Measurements from ENCODE around the gene LSS. TPM values are rescaled to one million over a fixed set of nuclear protein-coding genes. Genes with fewer than 3 reads are reported as not detected.
A peak's percentile ranks its signal among the peaks of the same experiment; 100 is the strongest.

The LSS gene
- total RNA-seq, 1 experiment from 2014 or later, result 130 TPM

- DNase-seq (ENCODE audit: low spot score), result no peak
- no TSS peak for BruUV-seq (replicated peaks)
- no peaks in the 10 kb centered on the region for H3K36me3 ChIP-seq (ENCODE audit: insufficient read depth, low read length, poor library complexity, severe bottlenecking)
- CTCF ChIA-PET, result no interaction called here
- no peaks in the 10 kb centered on the region for H3K27me3 ChIP-seq (replicated peaks; ENCODE audit: insufficient read depth, low read depth, low read length, poor library complexity)
- peaks cover 5% of the 10 kb centered on the region for H3K4me1 ChIP-seq (ENCODE audit: insufficient read depth, low read length, poor library complexity, severe bottlenecking)
- POLR2A ChIA-PET (ENCODE audit: low non-redundant PET), result no interaction called here
- no peak for TF ChIP-seq CTCF (conservative IDR thresholded peaks at IDR 0.05; ENCODE audit: low read depth, low read length)
- TF ChIP-seq EZH2 (IDR thresholded peaks at IDR 0.05; ENCODE audit: borderline replicate concordance, low read depth, low read length, poor library complexity, severe bottlenecking), result no peak
- no peak overlapping the region for H3K27ac ChIP-seq (ENCODE audit: low read depth, low read length, poor library complexity, severe bottlenecking)
- intact Hi-C loops (cut with micrococcal nuclease; ENCODE audit: unreplicated experiment), result no loop called here
- no peaks in the 10 kb centered on the region for H3K9me3 ChIP-seq (ENCODE audit: low read depth, low read length, poor library complexity, severe bottlenecking)
- no peak overlapping the region for H3K4me3 ChIP-seq (ENCODE audit: low read depth, low read length, poor library complexity, severe bottlenecking)
Measured at GRCh38 chr21:46154155-46154954, 74.2 kb downstream of the LSS start.

GRCh38 chr21:46153247-46154154, 75.1 kb downstream of the LSS start:
- Histone ChIP-seq H3K27ac (ENCODE audit: low read depth, low read length, poor library complexity, severe bottlenecking) (peak overlapping the region; percentile 58), H3K9me3 (ENCODE audit: low read depth, low read length, poor library complexity, severe bottlenecking) (no peaks in the 10 kb centered on the region), H3K4me1 (ENCODE audit: insufficient read depth, low read length, poor library complexity, severe bottlenecking) (peaks cover 5% of the 10 kb centered on the region), H3K36me3 (ENCODE audit: insufficient read depth, low read length, poor library complexity, severe bottlenecking) (no peaks in the 10 kb centered on the region), H3K27me3 (replicated peaks; ENCODE audit: insufficient read depth, low read depth, low read length, poor library complexity) (no peaks in the 10 kb centered on the region), H3K4me3 (ENCODE audit: low read depth, low read length, poor library complexity, severe bottlenecking) (no peak overlapping the region)
- DNase-seq (ENCODE audit: low spot score), result peak; percentile 72
- intact Hi-C loops (cut with micrococcal nuclease; ENCODE audit: unreplicated experiment), result no loop called here
- POLR2A ChIA-PET (ENCODE audit: low non-redundant PET), result no interaction called here
- CTCF ChIA-PET, result interaction anchor here (0.7 to 1.5 kb wide), 4 partner anchors 9 to 71 kb away, joined by 3 to 9 read pairs (median 7); no protein-coding TSS in a partner anchor
- no TSS peak for BruUV-seq (replicated peaks)
- no peak for TF ChIP-seq EZH2 (IDR thresholded peaks at IDR 0.05; ENCODE audit: borderline replicate concordance, low read depth, low read length, poor library complexity, severe bottlenecking)
- peak; percentile 88 for TF ChIP-seq CTCF (conservative IDR thresholded peaks at IDR 0.05; ENCODE audit: low read depth, low read length)

- Histone ChIP-seq H3K27ac (ENCODE audit: low read depth, low read length, poor library complexity, severe bottlenecking) (no peak overlapping the region), H3K9me3 (ENCODE audit: low read depth, low read length, poor library complexity, severe bottlenecking) (no peaks in the 10 kb centered on the region), H3K4me3 (ENCODE audit: low read depth, low read length, poor library complexity, severe bottlenecking) (no peak overlapping the region), H3K36me3 (ENCODE audit: insufficient read depth, low read length, poor library complexity, severe bottlenecking) (no peaks in the 10 kb centered on the region), H3K4me1 (ENCODE audit: insufficient read depth, low read length, poor library complexity, severe bottlenecking) (peaks cover 5% of the 10 kb centered on the region), H3K27me3 (replicated peaks; ENCODE audit: insufficient read depth, low read depth, low read length, poor library complexity) (no peaks in the 10 kb centered on the region)
- BruUV-seq (replicated peaks), result no TSS peak
- DNase-seq (ENCODE audit: low spot score), result no peak
- CTCF ChIA-PET, result interaction anchor here (0.7 to 1.5 kb wide), 4 partner anchors 9 to 72 kb away, joined by 3 to 9 read pairs (median 7); no protein-coding TSS in a partner anchor
- TF ChIP-seq CTCF (conservative IDR thresholded peaks at IDR 0.05; ENCODE audit: low read depth, low read length), result no peak
- TF ChIP-seq EZH2 (IDR thresholded peaks at IDR 0.05; ENCODE audit: borderline replicate concordance, low read depth, low read length, poor library complexity, severe bottlenecking), result no peak
- POLR2A ChIA-PET (ENCODE audit: low non-redundant PET), result no interaction called here
- intact Hi-C loops (cut with micrococcal nuclease; ENCODE audit: unreplicated experiment), result no loop called here
Measured at GRCh38 chr21:46152927-46153246, 75.7 kb downstream of the LSS start.
